SK-N-SH (cell line): ENCODE results near the gene CNPPD1. TPM values are rescaled to one million over a fixed set of nuclear protein-coding genes. Genes with fewer than 3 reads are reported as not detected.

Experiments
- CTCF ChIA-PET: fragments of 300-600, 350-600 bp; formaldehyde crosslinking; extraction: SDS; loops from one replicate; lab custom pipeline; 2021; lab: Yijun Ruan, JAX
- POLR2A ChIA-PET: fragments of 350-600 bp; sonication (Branson Sonifier 250); formaldehyde crosslinking; extraction: SDS; loops from one replicate; lab custom pipeline; 2020; ENCODE audit warnings: antibody characterized with exemption, inconsistent platforms; lab: Yijun Ruan, JAX
- DNase-seq: peaks from one replicate; pipeline ENCODE4 v3.0.0; 2012
- H2AFZ ChIP-seq: fragments of 200-600 bp; sonication (generic); 2 replicates; pipeline ENCODE4 v1.8.1; 2016; ENCODE audit warnings: antibody characterized with exemption, mild to moderate bottlenecking, low read depth
- H3F3A ChIP-seq: fragments of 200-600 bp; sonication (generic); replicated peaks from 2 replicates; pipeline ENCODE3; 2016; ENCODE audit warnings: antibody characterized with exemption, mild to moderate bottlenecking; ENCODE audit not compliant: insufficient read depth
- H3K27ac ChIP-seq, 2 experiments: fragments of 200-500 bp in 1 of 2; fragments of 200-600 bp in 1 of 2; sonication (Bioruptor generic) in 1 of 2; sonication (generic), shearing (Covaris generic) in 1 of 2; 2 replicates each; pipeline versions ENCODE4 v1.5.1 to v1.6.1; 2014 to 2016; ENCODE audit warnings: low read depth in 2 of 2, inconsistent platforms in 1 of 2, low read length in 1 of 2, mild to moderate bottlenecking in 1 of 2, mixed read lengths in 1 of 2
- H3K27me3 ChIP-seq: fragments of 200-600 bp; sonication (generic), shearing (Covaris generic); 2 replicates; pipeline ENCODE4 v1.6.1; 2016; ENCODE audit warnings: mixed run types; ENCODE audit not compliant: insufficient read depth
- H3K36me3 ChIP-seq, 2 experiments: fragments of 200-500 bp in 1 of 2; fragments of 200-600 bp in 1 of 2; sonication (Bioruptor generic) in 1 of 2; sonication (generic) in 1 of 2; replicated peaks in 1 of 2; 2 replicates each; pipeline versions ENCODE3 to v1.5.1; 2014 to 2016; ENCODE audit warnings: low read length in 1 of 2, mild to moderate bottlenecking in 1 of 2; ENCODE audit not compliant: insufficient read depth in 2 of 2, control insufficient read depth in 1 of 2
- H3K4me1 ChIP-seq, 2 experiments: fragments of 200-500 bp in 1 of 2; fragments of 200-600 bp in 1 of 2; sonication (Bioruptor generic) in 1 of 2; sonication (generic), shearing (Covaris generic) in 1 of 2; 2 replicates each; pipeline versions ENCODE4 v1.5.1 to v1.6.1; 2014 to 2016; ENCODE audit warnings: low read depth in 1 of 2, low read length in 1 of 2, mixed run types in 1 of 2; ENCODE audit not compliant: insufficient read depth in 2 of 2, control insufficient read depth in 1 of 2
- H3K4me2 ChIP-seq: fragments of 200-600 bp; sonication (generic), shearing (Covaris generic); 2 replicates; pipeline ENCODE4 v1.6.1; 2017; ENCODE audit warnings: mixed run types
- H3K4me3 ChIP-seq, 2 experiments: fragments of 200-500 bp in 1 of 2; fragments of 200-600 bp in 1 of 2; sonication (Bioruptor generic) in 1 of 2; sonication (generic), shearing (Covaris generic) in 1 of 2; 2 replicates each; pipeline versions ENCODE4 v1.5.1 to v1.8.1; 2014 to 2016; ENCODE audit warnings: low read depth in 2 of 2, inconsistent platforms in 1 of 2, low read length in 1 of 2, mild to moderate bottlenecking in 1 of 2, mixed read lengths in 1 of 2, moderate library complexity in 1 of 2
- H3K79me2 ChIP-seq: fragments of 200-600 bp; sonication (generic); 2 replicates; pipeline ENCODE4 v1.8.1; 2017; ENCODE audit warnings: mild to moderate bottlenecking; ENCODE audit not compliant: insufficient read depth
- H3K9ac ChIP-seq: fragments of 200-600 bp; sonication (generic); 2 replicates; pipeline ENCODE4 v1.6.1; 2017; ENCODE audit warnings: mixed run types
- H3K9me2 ChIP-seq: fragments of 200-600 bp; sonication (generic); 2 replicates; pipeline ENCODE4 v1.6.1; 2017; ENCODE audit warnings: mixed run types
- H3K9me3 ChIP-seq: fragments of 200-600 bp; sonication (generic); 2 replicates; pipeline ENCODE4 v1.6.1; 2017; ENCODE audit warnings: mixed run types, mild to moderate bottlenecking, moderate library complexity
- H4K20me1 ChIP-seq: fragments of 200-600 bp; sonication (generic); 2 replicates; pipeline ENCODE4 v1.6.1; 2017; ENCODE audit warnings: mild to moderate bottlenecking, mixed run types; ENCODE audit not compliant: insufficient read depth
- CTCF ChIP-seq: fragments of 200-600 bp; sonication (generic); IDR thresholded peaks from 2 replicates; pipeline ENCODE4 v1.6.1; 2017; ENCODE audit warnings: antibody characterized with exemption, mild to moderate bottlenecking, moderate library complexity
- ELF1 ChIP-seq: IDR thresholded peaks from 2 replicates; pipeline ENCODE4 v1.4.0; 2012
- EP300 ChIP-seq, 2 experiments: IDR thresholded peaks; 2 replicates each; pipeline versions ENCODE4 v1.4.0 to v1.6.1; 2012; ENCODE audit warnings: borderline replicate concordance in 1 of 2, low read depth in 1 of 2, low read length in 1 of 2
- EZH2phosphoT487 ChIP-seq: fragments of 200-600 bp; sonication (generic); IDR thresholded peaks from 2 replicates; pipeline ENCODE4 v1.6.1; 2017; ENCODE audit warnings: low read depth, mixed run types, mild to moderate bottlenecking, antibody characterized with exemption, moderate library complexity, borderline replicate concordance
- FOSL2 ChIP-seq: IDR thresholded peaks from 2 replicates; pipeline ENCODE4 v1.4.0; 2012; ENCODE audit warnings: low read depth, mild to moderate bottlenecking, moderate library complexity, borderline replicate concordance
- GABPA ChIP-seq: IDR thresholded peaks from 2 replicates; pipeline ENCODE4 v1.4.0; 2012; ENCODE audit warnings: low read depth, mild to moderate bottlenecking
- GATA2 ChIP-seq: sonication (generic); formaldehyde crosslinking; IDR thresholded peaks from 2 replicates; pipeline ENCODE4 v1.5.0; 2020; ENCODE audit warnings: mild to moderate bottlenecking, missing genetic modification reagents
- JUND ChIP-seq: IDR thresholded peaks from 2 replicates; pipeline ENCODE4 v1.4.0; 2012
- MEF2A ChIP-seq: IDR thresholded peaks from 2 replicates; pipeline ENCODE4 v1.4.0; 2012; ENCODE audit warnings: low read depth, borderline replicate concordance
- NFIC ChIP-seq: IDR thresholded peaks from 2 replicates; pipeline ENCODE4 v1.4.0; 2012; ENCODE audit warnings: borderline replicate concordance
- NRF1 ChIP-seq: IDR thresholded peaks from 2 replicates; pipeline ENCODE4 v1.6.1; 2012; ENCODE audit warnings: low read depth, mild to moderate bottlenecking, low read length
- POLR2AphosphoS5 ChIP-seq: IDR thresholded peaks from 2 replicates; pipeline ENCODE4 v1.6.1; 2012; ENCODE audit warnings: low read depth, low read length
- RCOR1 ChIP-seq: fragments of 150-350 bp; IDR thresholded peaks from 2 replicates; pipeline ENCODE4 v1.6.1; 2017; ENCODE audit warnings: antibody characterized with exemption, low read length
- RFX5 ChIP-seq: IDR thresholded peaks from 2 replicates; pipeline ENCODE4 v1.6.1; 2012; ENCODE audit warnings: mild to moderate bottlenecking, improper control_type of control experiment, low read length
- SMC3 ChIP-seq: IDR thresholded peaks from 2 replicates; pipeline ENCODE4 v1.6.1; 2012; ENCODE audit warnings: low read depth, low read length, improper control_type of control experiment
- TAF1 ChIP-seq: IDR thresholded peaks from 2 replicates; pipeline ENCODE4 v1.6.1; 2012; ENCODE audit warnings: low read depth, mild to moderate bottlenecking, low read length, moderate library complexity, borderline replicate concordance
- TEAD4 ChIP-seq: IDR thresholded peaks from 2 replicates; pipeline ENCODE4 v1.4.0; 2012; ENCODE audit warnings: mild to moderate bottlenecking, borderline replicate concordance; ENCODE audit not compliant: insufficient read depth
- USF2 ChIP-seq: fragments of 150-350 bp; IDR thresholded peaks from 2 replicates; pipeline ENCODE4 v1.6.1; 2017; ENCODE audit warnings: antibody characterized with exemption, low read length, low read depth, borderline replicate concordance
- ZBTB33 ChIP-seq: IDR thresholded peaks from 2 replicates; pipeline ENCODE4 v1.4.0; 2012; ENCODE audit warnings: low read depth, borderline replicate concordance
- WGBS: methylation state at CpG from one replicate; pipeline ENCODE4 v1.1.6; 2017; ENCODE audit warnings: low lambda C conversion rate; 5-methylcytosine and 5-hydroxymethylcytosine counted together
- polyA plus RNA-seq, 3 experiments: library from polyadenylated mRNA; depleted of rRNA; stranded (reverse); fragments of >200 nt; gene quantifications; 2 replicates each; pipeline ENCODE4 v1.2.3, GENCODE V29; 2012

Gene CNPPD1
- polyA plus RNA-seq, 1 of the 3 experiments (the other 2 are of a cell fraction): 75.9 TPM

GRCh38 chr2:219213026-219213415, 36.3 kb upstream of the CNPPD1 start (continued):
- no peak for TF ChIP-seq ZBTB33
- no peak for TF ChIP-seq GATA2 (CRISPR knock-in tag)
- TF ChIP-seq TAF1: no peak
- TF ChIP-seq NFIC: no peak
- TF ChIP-seq POLR2AphosphoS5: no peak
- TF ChIP-seq NRF1: no peak
- TF ChIP-seq FOSL2: no peak
- TF ChIP-seq, all 33 proteins: peak for 0

GRCh38 chr2:219210886-219211362, 34.2 kb upstream of the CNPPD1 start:
- no peak for DNase-seq
- Histone ChIP-seq H3K27me3 (no peaks in the 10 kb centered on the region), H3K9me2 (no peaks in the 10 kb centered on the region), H3K9ac (no peak overlapping the region), H3K36me3 (peaks cover 20 to 54% of the 10 kb centered on the region in 2 experiments), H3K9me3 (no peaks in the 10 kb centered on the region), H4K20me1 (no peaks in the 10 kb centered on the region), H3F3A (peaks cover 10% of the 10 kb centered on the region), H2AFZ (no peak overlapping the region), H3K79me2 (no peaks in the 10 kb centered on the region), H3K27ac (no peak overlapping the region), H3K4me3 (no peak overlapping the region), H3K4me2 (no peak overlapping the region), H3K4me1 (peaks cover 13 to 20% of the 10 kb centered on the region in 2 experiments; a peak in 3 of 4 replicates)
- 96% methylated on average over 9 of the region's 9 CpGs for WGBS
- ChIA-PET POLR2A (no interaction called here), CTCF (interaction anchor here (0.6 to 3.4 kb wide), 7 partner anchors 30 to 363 kb away, joined by 3 to 22 read pairs (median 4); partner anchors contain the start of gene CNPPD1)
- TF ChIP-seq USF2 (no peak), POLR2AphosphoS5 (no peak), CTCF (no peak), RCOR1 (no peak), EP300 (IDR thresholded peaks at IDR 0.05; ENCODE audit: borderline replicate concordance in 1 of 2, low read depth in 1 of 2, low read length in 1 of 2) (no peak), TEAD4 (no peak), EZH2phosphoT487 (no peak), GABPA (no peak), MEF2A (no peak), SMC3 (no peak), JUND (no peak), ELF1 (no peak), TAF1 (no peak), RFX5 (no peak)
